Measurements from ENCODE around the gene CYBA. TPM values are rescaled to one million over a fixed set of nuclear protein-coding genes. Genes with fewer than 3 reads are reported as not detected.

Gene CYBA
- total RNA-seq, 4 donors from 2014 or later: 174 to 329 (median 245) TPM

DNA sequence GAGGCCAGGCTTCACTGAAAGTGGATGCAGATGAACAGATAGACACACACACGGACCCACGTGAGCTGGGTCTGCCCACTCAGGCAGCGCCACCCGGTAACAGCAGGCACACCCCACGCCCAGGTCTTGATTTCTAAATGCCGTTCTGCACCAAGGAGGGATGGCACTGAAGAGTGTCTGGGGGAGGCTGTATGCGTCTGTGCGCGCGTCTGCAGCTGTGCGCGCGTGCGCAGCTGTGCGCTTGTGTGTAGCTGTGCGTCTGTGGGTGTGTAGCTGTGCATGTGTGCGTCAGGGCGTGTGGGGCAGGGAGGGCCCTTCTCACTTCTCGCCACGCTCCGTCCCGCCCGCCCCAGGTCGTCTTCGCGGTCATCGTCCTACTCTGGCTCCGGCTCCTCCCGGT is 28.0 kb downstream of the CYBA start:
- ATAC-seq (ENCODE audit: low FRiP score) (no peak), DNase-seq (ENCODE audit: low spot score) (no peak)
- TF ChIP-seq, protein P1, sequence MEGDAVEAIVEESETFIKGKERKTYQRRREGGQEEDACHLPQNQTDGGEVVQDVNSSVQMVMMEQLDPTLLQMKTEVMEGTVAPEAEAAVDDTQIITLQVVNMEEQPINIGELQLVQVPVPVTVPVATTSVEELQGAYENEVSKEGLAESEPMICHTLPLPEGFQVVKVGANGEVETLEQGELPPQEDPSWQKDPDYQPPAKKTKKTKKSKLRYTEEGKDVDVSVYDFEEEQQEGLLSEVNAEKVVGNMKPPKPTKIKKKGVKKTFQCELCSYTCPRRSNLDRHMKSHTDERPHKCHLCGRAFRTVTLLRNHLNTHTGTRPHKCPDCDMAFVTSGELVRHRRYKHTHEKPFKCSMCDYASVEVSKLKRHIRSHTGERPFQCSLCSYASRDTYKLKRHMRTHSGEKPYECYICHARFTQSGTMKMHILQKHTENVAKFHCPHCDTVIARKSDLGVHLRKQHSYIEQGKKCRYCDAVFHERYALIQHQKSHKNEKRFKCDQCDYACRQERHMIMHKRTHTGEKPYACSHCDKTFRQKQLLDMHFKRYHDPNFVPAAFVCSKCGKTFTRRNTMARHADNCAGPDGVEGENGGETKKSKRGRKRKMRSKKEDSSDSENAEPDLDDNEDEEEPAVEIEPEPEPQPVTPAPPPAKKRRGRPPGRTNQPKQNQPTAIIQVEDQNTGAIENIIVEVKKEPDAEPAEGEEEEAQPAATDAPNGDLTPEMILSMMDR (IDR thresholded peaks at IDR 0.05): no peak

DNA sequence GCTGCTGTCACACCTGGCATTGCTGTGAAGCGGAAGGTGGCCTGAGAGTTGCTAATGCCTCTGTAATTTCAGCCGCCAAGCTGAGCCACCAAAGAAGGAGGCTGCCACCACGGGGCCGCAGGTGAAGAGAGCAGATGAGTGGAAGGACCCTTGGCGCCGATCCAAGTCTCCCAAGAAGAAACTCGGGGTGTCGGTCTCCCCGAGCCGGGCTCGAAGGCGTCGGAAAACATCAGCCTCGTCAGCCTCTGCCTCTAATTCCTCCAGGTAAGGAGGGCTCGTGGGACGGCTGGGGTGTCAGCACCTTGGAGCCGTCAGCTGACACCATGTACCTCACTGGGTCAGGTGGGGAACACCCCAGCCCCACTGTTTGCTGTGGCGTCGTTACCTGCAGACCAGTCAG is 28.7 kb downstream of the CYBA start:
- ATAC-seq (ENCODE audit: low FRiP score) (no peak), DNase-seq (ENCODE audit: low spot score) (no peak)
- TF ChIP-seq, protein P1 (IDR thresholded peaks at IDR 0.05): no peak

DNA sequence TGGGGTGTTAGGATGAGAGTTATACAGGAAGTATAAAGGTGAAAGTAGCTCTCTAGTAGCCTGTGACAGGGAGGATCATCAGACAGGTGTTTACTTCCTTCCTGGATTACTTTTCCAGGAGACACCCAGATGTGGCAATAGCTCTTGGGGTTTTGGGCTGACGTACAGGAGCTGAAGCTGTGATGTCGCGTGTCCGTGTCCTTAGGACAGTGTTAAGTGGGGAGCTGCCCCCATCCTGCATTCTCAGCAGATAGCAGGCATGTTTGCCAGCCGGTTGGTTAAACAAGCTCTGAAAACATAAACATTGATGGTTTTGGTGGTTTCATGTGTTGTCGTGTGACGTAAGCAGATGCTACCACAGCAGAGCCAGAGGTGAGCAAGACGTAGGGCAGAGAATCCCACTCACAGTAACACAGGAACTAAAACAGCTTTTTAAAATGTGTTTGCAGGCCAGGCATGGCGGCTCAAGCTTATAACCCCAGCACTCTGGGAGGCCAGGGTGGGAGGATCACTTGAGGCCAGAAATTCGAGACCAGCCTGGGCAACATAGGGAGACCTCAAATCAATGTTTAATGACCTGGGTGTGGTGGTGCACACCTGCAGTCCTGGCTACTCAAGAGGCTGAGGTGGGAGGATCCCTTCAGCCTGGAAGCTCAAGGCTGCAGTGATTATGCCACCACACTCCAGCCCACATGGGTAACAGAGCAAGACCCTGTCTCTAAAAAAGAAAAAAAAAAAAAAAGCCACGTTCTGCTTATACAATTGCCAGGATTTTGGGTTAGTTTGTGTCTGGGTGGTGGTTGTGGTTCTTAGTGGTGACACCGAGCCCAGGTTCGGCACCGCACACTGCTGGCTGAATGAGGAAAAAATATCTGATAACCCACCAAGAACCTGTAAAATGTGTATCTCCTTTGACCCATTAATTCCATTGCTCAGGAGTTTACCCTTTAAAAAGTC is 30.7 kb downstream of the CYBA start:
- TF ChIP-seq, protein P1 (IDR thresholded peaks at IDR 0.05): no peak
- ATAC-seq (ENCODE audit: low FRiP score) (no peak), DNase-seq (ENCODE audit: low spot score) (no peak)

DNA sequence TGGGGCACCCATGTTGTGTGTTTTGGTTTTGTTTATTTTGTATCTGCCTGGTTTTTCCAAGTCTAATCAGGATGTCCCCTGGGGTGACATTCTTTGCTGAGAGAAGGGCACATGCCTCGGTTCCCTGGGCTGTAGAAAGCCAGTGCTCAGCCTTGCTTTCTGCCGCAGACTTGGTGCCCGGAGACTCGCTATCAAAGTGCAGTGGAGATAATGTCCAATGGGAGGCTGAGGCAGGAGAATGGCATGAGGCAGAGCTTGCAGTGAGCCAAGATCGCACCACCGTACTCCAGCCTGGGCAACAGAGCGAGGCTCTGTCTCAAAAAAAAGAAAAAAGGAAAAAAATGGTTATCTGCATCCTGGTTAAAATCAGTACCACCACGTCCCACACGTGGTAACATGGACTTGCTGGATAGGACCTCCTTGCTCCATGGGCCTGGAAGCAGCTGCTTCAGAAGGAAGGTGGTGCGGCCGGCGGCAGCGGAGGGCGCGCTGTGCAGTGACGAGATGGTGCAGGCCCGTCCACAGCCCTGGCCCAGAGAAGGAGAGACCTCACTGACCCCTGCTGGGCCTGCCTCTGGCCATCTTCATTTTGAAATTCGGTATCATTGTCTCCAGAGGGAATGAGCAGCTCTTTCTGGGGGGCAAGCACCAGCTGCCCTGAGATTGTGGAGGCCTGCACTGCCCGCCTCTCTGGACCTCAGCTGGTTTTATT is 31.7 kb downstream of the CYBA start:
- TF ChIP-seq, protein P1 (IDR thresholded peaks at IDR 0.05): no peak
- ATAC-seq (ENCODE audit: low FRiP score): no peak
- no peak for DNase-seq (ENCODE audit: low spot score)

DNA sequence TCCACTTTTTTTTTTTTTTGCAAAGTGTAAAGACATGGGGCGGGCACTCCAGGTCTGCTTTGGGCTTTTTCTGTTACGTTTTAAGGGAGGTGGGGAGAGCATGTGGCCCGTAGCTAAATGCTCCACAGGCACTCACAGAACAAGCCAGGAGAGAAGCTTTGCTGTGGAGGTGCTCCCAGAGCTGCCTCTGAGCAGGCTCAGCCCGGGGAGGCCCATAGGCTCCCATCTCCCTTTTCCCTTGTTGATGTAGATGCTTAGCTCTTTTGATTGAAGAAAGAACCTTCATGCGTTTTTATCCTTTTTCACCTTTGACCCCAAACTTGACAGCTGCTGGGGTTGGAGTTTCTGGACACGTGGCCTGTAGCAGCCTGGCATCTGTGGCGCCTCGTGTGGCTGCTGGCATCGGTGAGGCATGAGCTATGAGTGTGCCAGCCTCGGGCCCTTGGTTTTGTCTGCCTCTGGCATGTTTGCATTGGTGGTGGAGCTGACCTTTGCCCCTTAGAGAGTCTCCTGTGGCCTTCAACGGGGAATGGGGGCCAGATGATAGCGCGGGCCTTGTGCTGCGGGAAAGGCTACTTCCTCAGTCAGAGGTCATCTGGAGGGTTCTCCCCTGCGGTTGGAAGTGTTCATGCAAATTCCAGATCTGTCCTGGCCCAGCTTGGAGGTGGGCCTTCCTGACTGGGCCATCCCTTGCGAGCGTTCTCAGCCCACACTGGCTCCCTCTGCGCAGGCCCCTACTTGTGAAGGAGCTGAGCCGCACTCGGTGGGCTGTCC is 32.5 kb downstream of the CYBA start:
- ATAC-seq (ENCODE audit: low FRiP score): no peak
- TF ChIP-seq, protein P1 (IDR thresholded peaks at IDR 0.05): no peak
- no peak for DNase-seq (ENCODE audit: low spot score)

DNA sequence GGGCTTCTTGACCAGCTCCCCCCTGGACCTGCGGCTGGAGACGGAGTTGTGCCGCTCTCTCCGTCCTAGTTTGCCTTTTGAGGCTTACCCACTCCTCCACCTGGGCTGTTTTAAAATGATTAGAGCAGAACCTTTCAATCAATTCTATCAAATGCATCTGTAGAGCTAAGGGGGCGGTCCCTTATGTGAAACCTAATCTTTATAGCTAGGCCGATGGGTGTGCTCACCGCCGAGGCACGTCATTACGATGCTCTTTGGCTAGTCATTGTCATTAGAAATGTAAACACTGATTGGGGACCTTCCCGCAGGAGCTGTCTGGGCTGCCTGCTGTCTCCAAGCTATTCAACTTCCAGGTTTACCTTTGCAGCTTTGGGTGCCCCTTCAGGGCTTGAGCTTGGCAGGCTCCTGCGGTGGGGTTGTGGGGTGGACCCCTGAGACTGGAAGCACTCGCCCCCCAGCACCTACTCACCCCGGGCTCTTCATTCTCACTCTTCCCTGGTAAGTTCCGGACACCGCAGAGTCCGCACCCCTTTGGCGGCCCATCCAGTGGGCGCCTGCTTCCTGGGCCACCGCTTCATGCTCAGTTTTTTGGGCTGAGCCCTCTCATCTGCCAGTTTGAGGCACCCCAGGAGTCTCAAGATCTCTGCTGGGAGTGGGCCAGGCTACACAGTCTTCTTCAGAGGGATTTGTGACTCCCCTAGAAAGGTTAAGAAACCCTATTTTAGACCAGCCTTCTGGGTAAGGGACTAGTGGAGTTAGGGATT is 33.4 kb downstream of the CYBA start:
- no peak for DNase-seq (ENCODE audit: low spot score)
- TF ChIP-seq, protein P1 (IDR thresholded peaks at IDR 0.05): no peak
- ATAC-seq (ENCODE audit: low FRiP score): no peak

Data from omental fat pad (tissue), 4 donors.